ELF-1 (cell line): ENCODE data around the gene CYSLTR2.

ENCODE experiments used
- DNase-seq: peaks from one replicate; pipeline ENCODE4 v3.0.0-alpha.2; 2016; ENCODE audit warnings: low read depth, low spot score

CYSLTR2 gene, protein sequence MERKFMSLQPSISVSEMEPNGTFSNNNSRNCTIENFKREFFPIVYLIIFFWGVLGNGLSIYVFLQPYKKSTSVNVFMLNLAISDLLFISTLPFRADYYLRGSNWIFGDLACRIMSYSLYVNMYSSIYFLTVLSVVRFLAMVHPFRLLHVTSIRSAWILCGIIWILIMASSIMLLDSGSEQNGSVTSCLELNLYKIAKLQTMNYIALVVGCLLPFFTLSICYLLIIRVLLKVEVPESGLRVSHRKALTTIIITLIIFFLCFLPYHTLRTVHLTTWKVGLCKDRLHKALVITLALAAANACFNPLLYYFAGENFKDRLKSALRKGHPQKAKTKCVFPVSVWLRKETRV

DNA sequence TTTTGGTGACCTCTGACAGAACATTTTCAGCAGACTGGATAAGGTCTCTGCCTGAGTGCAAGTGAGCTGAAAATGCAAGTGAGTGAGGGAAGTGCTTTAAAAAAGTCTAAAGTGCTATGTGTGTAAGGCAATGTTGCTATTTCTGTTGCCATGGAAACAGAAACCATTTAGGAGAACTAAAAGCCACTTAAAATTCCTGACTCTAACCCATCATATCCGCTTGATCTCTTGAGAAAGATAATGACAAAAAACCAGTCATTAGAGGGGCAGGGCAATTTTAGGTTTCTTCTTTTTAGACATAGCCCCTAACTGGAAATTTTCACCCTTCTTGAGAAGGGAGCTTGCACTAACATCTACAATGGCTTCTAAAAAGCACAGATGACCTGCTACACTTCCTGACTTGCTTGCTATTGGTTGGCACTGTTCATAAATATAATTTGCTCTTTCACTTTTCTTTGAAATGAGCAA, at the start of gene CYSLTR2:
TSS of gene CYSLTR2 (plus strand) at position 458 of the 468 bp plus-strand sequence. CDS start 52,889 bp downstream, outside the sequence.
- no peak for DNase-seq

DNA sequence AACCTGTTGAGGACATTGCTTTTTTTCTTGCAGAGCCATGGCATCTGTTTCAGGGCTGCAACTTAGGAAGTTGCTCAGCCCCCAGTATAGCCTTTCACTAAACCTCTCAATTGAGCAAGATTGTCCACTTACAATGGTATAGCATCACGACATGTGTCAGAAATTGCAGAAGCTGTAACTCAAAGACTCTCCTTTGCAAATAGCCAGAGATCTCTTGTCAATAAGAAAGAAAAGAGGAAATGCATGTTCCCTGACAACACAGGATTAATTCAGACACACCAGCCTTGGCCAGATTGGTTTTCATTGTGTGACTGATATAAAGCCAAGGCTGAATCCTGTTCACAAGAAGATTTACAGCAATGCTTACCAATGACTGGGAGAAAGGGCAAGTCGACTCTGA, 38.7 kb upstream of the CYSLTR2 start:
- no peak for DNase-seq

DNA sequence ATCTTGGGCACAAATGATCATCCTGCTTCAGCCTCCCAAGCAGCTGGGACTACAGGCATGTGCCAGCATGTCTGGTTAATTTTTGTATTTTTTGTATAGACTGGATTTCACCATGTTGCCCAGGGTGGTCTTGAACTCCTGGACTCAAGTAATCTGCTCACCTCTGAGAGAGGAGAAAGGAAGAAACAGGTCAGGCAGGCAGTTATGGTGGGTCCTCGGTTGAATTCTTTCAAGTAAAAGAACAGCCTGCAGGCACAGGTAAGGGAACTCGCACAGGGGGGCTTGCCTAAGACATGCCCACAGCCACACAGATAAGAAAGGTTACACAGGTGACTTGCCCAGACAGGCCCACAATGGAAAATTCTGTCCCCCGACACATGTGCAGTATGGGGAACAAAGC, 34.8 kb upstream of the CYSLTR2 start:
- DNase-seq = no peak

DNA sequence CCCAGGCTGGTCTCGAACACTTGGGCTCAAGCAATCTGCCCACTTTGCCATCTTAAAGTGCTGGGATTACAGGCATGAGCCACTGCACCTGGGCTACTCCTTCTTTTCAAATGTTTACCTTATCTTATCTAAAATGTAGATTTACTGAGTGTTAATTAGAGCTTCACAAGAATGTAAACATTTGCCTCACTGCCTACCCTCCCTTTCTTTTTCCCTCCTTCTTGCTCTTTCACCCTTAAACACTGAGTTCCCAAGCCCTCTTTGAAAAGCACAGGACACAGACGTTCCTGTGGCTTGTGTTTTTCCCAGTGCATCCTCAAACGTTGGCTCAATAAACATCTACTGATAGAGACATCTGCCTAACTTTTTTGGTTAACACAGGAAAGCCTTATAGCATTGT, 32.7 kb upstream of the CYSLTR2 start:
- peak; percentile 6 for DNase-seq

DNA sequence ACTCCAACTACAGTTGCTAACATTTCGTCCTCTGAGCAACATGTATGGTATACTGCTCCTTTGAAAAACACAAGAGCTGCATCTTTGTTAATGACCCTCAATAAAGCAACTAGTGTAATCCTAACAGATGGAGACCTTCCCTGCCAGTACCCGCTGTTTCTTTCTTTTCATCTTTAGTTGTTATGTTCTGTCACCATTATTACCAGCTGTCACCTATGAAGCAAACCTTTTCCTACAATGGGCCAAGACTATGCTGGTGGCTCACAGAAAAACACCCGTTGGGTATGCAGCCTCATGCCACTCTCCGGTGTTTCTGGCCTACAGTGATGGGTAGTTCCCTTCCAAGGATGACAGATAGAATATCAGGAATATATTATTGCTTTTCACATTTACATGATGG, 29.7 kb upstream of the CYSLTR2 start:
- DNase-seq = no peak

DNA sequence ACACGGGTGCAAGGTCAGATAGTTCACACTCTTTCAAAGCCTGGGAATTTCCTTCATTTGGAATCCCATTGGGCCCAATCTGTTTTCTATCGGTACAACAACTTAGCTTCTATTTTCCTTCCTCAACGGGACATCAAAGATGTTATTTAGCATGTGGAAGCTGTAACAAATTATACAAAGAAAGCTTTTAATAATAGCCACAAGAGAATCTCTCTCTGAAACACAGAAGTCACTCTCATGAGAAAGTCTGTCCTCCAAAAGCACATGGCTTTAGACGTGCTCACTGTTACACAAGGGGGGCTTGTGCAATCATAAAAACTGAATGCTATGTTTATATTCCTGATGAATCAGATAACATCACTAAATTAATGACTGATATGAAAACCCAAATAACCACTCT, 28.9 kb upstream of the CYSLTR2 start:
- DNase-seq = no peak

DNA sequence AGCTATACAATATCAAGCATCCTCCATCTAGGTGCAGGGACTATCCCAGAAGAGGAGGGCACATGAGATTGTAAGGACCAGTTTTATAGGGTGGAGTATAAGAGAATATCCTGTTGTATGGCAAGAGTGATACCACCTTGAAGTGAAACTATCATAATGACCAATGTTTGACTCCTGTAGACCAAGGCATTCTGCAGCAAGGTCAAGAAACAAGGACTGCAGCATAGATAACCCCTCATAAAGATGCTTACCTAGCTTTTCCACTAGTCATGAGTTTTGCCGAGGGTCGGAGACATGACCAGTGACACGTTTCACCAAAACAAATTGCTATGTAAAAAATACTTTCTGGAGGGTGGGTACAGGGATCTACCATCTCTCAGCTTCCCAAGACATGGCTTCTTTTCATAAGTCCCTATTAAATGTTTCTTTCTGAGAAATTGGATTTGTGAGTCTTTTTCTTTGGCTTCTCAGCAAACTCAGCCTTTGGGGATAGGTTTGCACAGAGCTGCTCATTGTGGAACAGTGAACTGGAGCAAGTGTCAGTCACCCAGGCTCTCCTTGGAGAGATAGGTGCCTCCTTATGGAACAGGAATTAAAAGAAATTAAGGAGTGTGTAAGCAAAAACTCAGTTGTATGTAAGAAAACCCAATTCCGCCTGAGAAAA, 28.2 kb upstream of the CYSLTR2 start:
- no peak for DNase-seq

DNA sequence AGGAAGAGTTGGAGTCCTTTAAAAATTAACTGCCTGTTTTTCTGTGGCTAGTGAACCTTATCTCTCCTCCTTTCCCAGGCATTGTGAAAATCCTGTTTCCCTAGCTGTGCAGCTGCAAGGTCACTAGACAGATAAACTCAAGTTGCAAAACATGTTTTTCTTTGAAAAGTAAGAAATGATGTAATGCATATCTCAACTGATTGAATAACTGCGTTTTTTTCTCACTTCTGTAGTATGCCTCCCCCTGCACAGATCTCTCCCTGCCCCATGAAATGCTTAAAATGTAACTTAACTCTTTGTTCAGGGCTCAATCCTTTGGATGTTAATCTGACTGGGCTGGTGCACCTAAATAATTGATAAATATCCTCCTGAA, 27.7 kb upstream of the CYSLTR2 start:
- DNase-seq = no peak

DNA sequence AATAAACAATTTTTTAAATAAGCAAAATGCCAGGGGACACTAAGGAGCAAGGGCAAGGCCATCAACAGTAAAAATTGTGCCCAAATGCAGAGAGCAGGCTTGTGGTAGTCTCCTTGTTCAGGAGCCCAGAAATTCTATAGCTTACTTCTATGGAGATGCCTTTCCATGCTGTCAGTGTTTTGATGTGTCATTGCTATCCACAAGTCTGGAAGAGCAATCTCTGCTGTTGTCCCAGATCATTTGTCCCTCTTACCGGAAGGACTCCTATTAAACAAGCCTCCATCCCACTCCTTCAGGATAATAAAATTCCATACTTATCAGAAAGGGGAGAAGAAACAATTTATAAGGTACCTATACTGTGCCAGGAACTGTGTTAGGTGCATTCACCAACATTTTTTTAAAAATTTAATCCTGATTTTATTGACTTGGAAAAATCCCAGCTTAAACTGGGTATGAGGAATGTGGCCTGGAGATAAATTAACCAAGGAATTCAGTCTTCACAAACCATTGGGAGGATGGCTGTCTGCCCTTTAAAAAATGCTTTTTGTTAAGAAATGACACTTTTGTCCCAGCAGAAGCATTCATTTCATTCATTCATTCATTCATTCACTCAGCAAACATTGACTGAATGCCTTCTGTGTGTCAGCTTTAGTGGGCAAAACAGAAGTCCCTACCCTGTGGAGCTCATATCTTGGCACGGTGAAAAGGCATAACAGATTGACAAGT, 26.8 kb upstream of the CYSLTR2 start:
- DNase-seq = no peak

DNA sequence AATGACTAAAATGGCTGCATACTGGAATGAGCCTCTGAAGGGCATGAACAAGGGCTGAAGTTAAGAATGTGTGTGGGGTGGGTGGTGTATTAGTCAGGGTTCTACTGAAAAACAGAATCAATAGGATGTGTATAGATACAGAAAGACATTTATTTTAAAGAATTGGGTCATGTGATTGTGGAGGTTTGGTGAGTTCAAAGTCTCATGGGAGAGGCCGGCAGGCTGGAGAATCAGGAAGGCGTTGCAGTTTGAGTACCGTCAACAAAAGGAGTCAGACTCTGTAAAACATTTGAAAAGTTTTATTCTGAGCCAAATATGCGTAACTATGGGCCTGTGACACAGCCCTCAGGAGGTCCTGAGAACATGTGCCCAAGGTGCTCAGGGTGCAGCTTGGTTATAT, 24.5 kb upstream of the CYSLTR2 start:
- DNase-seq = no peak

DNA sequence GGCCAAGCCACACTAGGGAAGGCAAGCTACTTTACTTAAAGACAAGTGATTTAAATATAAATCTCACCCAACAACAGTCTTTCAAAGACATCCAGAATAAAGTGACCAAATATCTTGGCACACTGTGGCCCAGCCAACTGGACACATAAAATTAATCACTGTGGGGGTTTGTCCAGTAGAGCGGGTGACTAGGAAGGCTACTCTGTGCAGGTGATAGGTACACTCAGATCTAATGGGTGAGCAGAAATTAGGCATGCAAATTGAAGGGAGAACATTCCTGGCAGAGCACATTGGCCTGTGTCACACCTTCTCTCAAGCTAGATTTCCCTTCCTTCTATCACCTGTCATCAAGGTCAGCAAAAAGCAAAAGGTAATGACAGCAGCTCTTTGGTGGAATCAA, 23.4 kb upstream of the CYSLTR2 start:
- DNase-seq = no peak

DNA sequence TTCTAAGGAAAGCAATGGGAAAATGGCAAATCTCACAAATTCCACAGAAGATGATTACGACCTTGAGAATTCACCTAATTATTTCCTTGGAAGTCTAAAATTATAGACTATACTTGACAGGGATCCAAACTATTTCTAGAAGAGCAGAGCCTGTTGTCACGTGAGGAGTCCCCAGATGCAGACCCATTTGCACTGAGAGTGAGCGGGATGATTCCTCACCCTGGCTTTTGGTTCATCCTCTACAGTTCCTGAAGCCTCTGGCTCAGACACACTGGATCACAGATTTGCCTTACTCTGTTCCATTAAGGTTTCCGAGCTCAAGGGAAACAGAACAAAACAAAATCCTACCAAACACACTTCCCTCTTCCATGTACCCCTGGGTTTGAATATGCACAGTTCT, 23.0 kb upstream of the CYSLTR2 start:
- DNase-seq = no peak

DNA sequence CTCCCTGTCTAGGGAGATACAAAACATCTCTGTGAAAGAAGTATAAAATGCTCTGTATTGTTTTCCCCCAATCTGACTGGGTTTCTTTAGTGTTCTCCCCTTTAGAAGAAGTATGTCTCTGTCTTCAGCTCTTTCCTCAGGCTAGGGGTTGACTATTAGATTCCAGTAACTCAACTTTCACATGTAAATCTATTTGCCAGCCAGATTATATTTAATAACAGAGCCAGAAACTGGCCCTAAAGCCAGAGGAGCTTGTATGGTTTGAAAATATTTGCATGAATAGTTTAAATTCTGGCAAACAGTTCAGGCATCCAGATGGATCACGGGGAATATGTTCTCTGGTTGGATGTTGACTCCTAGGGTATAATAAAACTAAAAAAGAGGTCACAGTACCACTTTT, 22.3 kb upstream of the CYSLTR2 start:
- DNase-seq = no peak

DNA sequence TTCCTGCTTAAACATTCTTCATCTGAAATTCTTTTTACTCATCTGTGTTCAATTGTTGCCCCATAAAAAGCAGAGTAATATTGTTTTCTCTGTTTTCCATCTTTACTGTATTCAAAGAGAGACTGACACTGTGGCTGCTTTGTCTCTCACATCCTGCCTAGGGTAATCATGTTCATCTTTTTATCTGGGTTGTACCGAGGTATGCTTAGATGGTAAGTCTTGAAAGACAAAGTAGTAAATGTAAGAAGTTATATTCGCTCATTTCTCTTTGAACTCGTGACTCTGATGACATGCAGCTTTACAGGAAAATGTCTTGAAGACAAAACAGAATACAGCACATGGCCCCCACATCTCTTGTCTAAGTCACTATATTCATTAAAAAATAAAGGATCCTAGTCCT, 20.0 kb upstream of the CYSLTR2 start:
- no peak for DNase-seq

DNA sequence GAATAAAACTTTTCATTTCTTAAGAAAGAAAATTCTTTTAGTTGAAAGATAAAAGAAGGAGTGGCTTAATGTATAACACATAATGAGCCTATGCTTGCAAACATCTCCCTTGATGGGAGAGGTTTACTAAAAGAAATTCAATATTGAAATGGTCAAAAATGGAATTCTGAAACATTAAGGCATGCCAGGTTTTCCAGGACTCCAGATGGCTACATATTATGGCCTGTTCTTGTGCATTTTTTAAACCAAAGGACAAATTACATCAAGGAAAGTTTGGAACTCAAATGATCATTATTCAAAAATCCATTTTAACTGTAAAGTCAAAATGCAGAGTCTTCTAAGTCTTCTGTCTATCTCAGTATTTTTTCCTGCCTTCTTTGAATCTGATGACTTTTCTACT, 19.1 kb upstream of the CYSLTR2 start:
- DNase-seq = no peak

DNA sequence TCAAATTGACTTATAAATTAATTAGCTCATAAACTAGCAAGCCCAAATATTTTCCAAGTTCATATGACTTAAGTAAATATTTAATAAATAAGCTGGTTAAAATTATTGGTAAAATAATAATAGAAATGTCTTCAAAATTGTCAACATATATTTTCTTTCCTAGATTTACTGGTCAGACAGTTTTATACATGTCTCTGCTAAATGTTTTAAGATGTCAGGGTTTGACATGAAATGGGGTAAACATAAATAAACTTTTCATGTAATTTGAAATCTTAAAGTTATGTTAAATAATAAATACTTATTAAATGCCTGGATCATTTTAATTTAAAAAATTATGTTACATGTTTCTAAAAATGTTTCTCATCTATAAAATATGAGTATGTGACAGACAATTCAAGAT, 18.3 kb upstream of the CYSLTR2 start:
- no peak for DNase-seq

DNA sequence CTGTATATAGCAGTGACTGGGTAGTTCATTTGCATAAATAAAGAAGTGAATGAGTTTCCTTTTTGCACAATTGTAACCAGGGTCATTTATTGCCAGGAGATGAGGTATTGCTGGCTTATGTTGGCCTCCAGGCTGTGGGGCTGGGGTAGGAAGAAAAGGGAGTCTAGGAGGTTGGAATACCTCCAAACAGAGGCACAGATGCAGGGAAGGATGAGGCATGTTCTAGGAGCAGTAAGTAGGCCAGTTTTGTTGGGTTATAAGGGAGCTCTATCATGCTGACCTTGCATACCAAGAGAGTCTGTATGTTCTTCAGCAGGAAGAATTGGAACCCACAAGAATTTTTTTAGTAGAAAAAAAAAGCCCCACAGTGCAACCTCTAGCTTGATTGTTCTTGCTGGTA, 17.2 kb upstream of the CYSLTR2 start:
- DNase-seq = no peak

DNA sequence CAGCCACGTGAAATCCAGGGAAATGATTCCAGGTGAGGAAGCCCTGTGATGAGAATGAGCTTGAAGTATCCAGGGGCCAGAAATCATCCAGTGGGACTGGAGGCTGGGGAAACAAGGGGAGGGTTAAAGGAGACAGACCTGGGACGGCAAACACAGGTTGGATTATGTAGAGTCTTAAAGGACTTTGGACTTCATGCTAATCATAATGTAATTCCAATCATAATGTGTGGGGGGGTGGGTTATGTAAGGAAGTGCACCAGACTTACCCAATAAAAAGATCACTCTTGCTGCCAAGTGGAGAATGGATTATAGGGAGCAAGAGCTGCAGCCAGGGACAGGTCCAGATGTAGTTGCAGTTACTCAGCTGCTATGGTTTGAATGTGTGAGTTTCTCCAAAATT, 16.1 kb upstream of the CYSLTR2 start:
- DNase-seq = no peak

DNA sequence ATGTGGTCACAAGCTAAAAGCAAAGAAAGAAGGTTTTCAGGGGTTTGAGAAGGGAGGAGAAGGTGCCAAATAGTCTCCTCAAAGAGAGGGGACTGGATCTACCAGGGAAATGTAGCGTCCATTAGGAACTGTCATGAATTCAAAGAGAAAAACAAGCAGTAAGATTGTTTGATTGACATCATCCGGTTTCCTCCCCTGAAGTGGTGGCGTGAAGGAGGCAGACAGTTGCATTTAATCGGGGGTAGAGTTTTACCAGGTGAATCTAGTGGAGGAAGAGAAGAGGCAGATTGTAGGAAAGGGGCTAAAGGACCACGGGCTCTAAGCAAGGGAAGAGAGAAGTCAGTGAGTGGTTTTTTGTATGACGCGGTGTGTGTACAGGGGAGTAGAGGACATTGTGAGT, 13.0 kb upstream of the CYSLTR2 start:
- no peak for DNase-seq

DNA sequence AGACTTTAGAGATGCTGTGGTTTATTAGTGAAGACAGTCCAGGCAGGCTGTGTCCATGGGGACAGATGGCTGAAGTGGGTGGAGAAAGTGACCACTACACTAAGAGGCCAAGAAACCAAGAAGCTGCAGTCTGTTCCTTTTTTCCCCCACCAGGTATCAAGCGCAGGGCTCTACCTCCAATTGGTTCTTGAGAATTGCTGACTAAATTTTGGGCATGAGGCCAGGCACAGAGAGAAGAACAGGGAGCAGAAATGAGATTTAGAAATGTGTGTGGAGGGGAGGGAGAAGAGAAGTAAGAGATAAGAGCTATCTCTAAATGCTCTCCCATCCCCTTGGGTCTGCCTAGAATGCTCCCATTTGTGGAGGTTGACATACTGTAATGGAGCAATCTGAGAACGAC, 12.3 kb upstream of the CYSLTR2 start:
- DNase-seq = no peak

DNA sequence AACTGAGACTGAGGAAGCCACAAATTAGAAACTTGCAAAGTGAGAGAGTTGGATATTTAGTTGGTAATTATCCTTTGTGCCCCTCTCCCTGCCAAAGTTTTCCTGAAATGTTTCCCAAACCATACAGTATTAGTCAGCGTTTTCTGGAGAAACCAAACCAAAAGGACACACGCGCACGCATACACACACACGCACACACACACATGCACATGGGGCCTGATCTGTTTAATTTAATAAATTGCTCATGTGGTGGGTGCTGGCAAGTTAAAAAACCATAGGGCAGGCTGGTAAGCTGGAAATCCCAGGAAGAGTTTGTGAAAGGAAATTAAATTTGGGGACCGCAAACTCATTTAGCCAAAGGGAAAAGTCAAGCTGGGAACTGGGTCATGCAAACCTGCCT, 11.7 kb upstream of the CYSLTR2 start:
- no peak for DNase-seq

DNA sequence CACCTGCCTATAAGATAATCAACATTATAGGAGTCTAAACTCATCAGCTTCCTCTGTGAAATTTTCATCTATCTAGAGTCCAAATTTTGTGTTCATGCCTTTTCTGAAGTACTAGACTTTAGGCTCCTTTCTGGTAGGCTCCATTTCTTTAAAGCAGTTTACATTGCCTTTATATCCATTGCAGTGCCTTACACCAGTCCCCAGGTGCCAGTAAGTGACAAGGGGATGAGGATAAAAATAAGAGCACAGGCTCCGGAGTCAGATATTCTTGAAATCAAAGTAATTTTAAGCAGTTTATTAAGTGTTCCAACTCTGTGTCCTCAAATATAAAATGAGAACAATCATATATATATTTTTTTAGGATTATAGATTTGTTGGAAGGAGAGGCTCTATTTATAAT, 10.6 kb upstream of the CYSLTR2 start:
- no peak for DNase-seq

DNA sequence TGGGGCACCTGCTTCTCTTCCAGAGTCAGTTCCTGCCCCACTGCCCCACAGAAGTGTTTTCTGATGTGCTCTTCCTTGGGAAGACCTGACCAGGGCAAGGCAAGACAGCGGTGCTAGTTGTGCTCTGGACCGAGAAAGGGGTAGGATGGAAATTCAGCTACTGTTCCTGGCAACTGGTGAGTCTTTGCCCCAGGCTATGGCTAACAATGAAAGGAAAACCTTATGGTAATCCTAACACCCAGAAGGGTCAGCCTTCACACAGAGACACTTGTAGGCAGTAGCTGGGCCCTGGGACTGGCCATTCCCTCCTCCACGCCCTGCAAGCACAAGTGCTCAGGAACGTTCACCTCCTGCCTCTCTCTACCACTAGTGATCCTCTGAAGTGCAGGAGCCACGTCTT, 9.6 kb upstream of the CYSLTR2 start:
- peak; percentile 75 for DNase-seq
